ENCODE results near the gene CLCNKA.

Gene CLCNKA

DNA sequence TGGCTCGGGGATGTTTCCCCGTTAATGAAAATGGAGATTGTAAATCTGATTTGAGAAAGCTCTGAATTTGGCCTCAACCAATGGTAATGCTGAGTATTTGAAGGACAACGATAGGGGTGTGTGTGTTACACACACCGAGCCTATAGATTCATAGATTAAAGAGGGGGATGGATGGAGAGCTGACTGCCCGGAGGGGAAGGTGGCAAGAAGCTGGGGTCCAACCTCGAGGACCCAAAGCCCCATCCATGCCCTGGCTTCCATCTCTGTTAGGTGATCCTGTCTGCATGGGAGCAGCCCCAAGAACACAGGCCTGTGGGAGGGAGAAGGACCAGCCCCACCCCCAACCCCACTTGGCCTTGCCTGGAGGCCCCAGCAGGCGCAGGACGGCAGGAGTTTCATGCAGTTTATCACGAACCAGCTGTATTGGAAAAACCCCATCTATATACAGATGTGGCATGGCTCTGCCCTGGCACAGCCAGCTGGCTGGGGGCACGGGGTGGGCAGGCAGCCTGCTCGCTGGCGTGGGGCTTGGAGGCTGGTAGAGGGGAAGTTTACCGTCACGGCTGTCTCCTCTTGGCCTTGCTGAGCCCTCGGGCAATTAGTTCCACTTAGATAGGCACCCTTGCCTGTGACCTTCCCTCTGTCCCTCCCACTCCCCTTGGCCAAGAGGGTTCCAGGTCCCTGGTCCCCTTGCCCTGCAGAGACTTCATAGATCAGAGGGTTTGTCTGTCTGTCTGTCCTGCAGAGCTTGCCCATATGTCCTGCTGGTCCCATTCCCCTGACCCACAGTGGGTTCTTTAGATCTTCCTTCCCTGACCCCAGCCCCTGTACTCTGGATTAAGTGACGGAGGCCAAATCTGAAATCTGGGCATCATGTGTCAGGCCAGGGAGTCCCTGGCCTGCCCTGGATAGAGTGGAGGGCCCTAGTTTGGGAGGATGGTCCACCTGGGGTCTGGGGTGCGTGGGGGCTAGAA lies 7.0 kb upstream of the CLCNKA start:
- TF ChIP-seq, protein P1, sequence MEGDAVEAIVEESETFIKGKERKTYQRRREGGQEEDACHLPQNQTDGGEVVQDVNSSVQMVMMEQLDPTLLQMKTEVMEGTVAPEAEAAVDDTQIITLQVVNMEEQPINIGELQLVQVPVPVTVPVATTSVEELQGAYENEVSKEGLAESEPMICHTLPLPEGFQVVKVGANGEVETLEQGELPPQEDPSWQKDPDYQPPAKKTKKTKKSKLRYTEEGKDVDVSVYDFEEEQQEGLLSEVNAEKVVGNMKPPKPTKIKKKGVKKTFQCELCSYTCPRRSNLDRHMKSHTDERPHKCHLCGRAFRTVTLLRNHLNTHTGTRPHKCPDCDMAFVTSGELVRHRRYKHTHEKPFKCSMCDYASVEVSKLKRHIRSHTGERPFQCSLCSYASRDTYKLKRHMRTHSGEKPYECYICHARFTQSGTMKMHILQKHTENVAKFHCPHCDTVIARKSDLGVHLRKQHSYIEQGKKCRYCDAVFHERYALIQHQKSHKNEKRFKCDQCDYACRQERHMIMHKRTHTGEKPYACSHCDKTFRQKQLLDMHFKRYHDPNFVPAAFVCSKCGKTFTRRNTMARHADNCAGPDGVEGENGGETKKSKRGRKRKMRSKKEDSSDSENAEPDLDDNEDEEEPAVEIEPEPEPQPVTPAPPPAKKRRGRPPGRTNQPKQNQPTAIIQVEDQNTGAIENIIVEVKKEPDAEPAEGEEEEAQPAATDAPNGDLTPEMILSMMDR (conservative IDR thresholded peaks at IDR 0.05) = no peak
- no peak for TF ChIP-seq ZFX (IDR thresholded peaks at IDR 0.05)
- no peak overlapping the region for H3K27ac ChIP-seq

GRCh38 chr1:16015491-16015890 lies 6.3 kb upstream of the CLCNKA start:
- TF ChIP-seq, protein P1 (conservative IDR thresholded peaks at IDR 0.05) = no peak
- no peak for TF ChIP-seq ZFX (IDR thresholded peaks at IDR 0.05)
- H3K27ac ChIP-seq = no peak overlapping the region

DNA sequence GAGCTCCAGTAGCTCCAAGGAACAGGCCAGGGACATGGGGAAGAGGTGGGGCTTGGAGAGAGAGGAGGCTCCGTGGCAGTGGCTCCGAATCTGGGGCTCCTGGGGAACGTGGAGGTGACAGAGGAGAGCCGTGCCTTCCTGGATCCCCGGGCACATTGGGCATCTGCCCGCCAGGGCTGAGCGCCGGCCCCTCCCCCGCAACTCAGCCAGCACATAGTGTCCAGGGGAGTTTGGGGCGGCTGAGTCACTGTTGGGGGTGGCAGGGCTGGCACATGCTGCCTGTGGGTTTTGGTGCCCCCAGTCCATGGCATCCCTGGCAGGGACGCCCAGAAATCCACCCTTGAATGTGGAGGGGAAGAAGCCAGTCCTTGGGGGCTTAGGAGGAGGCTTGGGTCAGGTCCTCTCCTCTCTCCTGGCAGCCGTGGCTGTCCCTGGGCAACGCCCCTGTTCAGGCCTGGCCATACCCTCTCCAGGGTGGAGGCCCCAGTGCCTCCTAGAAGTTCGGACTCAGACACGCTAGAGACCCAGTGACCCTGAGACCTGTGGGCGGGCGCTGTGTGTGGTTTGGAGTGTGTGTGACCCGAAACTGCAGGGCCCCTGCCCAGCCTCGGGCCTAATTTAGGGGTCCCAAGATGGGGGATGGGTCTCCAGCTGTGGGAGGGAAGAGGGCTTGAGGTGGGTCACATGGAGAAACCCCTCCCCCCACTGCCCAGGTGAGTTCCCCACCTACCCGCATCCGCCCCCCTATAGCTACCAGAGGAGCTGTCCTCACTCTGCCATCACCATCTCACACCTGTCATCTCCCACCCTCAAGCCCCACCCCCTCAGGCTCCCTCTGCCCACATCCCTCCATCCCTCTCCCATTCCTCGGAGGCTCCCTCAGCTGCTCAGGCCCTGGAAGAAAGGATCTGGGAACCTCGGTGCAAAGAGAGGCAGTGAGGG lies 5.6 kb upstream of the CLCNKA start:
- no peak overlapping the region for H3K27ac ChIP-seq
- TF ChIP-seq, protein P1 (conservative IDR thresholded peaks at IDR 0.05) = no peak
- TF ChIP-seq ZFX (IDR thresholded peaks at IDR 0.05) = no peak

- TF ChIP-seq ZFX (IDR thresholded peaks at IDR 0.05) = no peak
- TF ChIP-seq, protein P1 (conservative IDR thresholded peaks at IDR 0.05) = no peak
- no peak overlapping the region for H3K27ac ChIP-seq
Measured at GRCh38 chr1:16017076-16017460, 4.8 kb upstream of the CLCNKA start.

DNA sequence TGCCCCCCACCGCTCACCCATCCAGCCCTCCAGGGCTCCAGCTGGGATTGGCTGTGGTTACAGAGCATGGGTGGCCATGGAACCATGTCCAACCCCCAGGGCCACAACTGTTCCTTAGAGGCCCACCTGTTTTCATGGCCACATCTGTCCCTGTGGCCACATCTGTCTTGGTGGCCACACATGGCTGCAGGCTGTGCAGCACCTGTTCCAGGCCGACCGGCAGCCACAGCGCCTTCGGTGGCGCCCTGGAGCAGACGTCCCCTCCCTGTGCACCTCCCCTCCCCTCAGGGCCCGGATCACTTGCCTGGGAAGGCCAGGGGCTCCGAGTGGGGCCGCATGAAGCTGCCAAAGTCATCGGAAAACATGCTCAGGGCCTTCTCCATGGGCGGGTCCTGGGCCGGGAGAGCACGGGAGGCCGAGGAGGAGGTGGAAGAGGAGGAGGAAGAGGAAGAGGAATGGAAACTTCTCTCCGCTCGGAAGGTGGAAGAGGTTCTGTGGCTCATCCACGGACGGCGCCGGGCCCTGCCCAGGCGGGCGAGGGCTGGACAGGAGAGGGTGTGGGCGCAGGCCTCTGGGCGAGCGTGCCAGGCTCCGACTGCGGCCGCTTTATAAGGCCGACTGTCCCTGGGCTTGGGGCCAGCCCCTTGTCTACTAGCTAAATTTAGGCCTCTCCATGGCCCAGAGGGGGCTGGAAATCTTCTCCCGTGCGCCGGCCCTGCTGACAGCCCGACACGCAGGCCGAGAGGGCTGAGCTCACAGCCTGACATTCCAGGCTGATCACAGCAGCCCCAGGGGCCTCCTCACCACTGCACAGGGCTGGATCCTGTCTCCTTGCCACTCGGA lies 4.2 kb upstream of the CLCNKA start, which contains the start of gene HSPB7:
TSS of gene HSPB7 (minus strand) at position 583 of the 843 bp plus-strand sequence. CDS start at position 503, 80 bp downstream.
- no peak within 1 kb of the TSS for H3K27ac ChIP-seq
- no peak for TF ChIP-seq ZFX (IDR thresholded peaks at IDR 0.05)
- TF ChIP-seq, protein P1 (conservative IDR thresholded peaks at IDR 0.05) = no peak

- TF ChIP-seq, protein P1 (conservative IDR thresholded peaks at IDR 0.05) = no peak
- no peak for TF ChIP-seq ZFX (IDR thresholded peaks at IDR 0.05)
- H3K27ac ChIP-seq = no peak overlapping the region
Measured at GRCh38 chr1:16018308-16018707, 3.5 kb upstream of the CLCNKA start.

All from C4-2B (cell line).